H1 (cell line): ENCODE results near the gene GPT2. TPM values are rescaled to one million over a fixed set of nuclear protein-coding genes. Genes with fewer than 3 reads are reported as not detected.

Experiments
- CTCF ChIA-PET: fragments of 300-600 bp; sonication (Branson Sonifier 250); formaldehyde crosslinking; loops from one replicate; lab custom pipeline; 2021; ENCODE audit not compliant: partially characterized antibody; lab: Charles Lee
- POLR2A ChIA-PET: fragments of 300-600 bp; sonication (Branson Sonifier 250); formaldehyde crosslinking; loops from one replicate; lab custom pipeline; 2021; ENCODE audit warnings: inconsistent platforms; ENCODE audit not compliant: partially characterized antibody; lab: Charles Lee
- DNase-seq, 2 experiments: peaks; one replicate each; pipeline versions ENCODE4 v3.0.0 to v3.0.0-alpha.2; 2010 to 2022; ENCODE audit warnings: low spot score in 2 of 2, low read depth in 1 of 2, mixed read lengths in 1 of 2
- FAIRE-seq: peaks from 2 replicates; lab custom pipeline; 2011; peaks lifted over from hg19 to GRCh38; lab: Jason Lieb, UNC
- H2AFZ ChIP-seq: 2 replicates; pipeline ENCODE4 v1.8.1; 2012; ENCODE audit warnings: low read length, inconsistent platforms
- H2AK5ac ChIP-seq: 2 replicates; pipeline ENCODE4 v1.6.1; 2013; ENCODE audit warnings: low read depth, low read length
- H2BK120ac ChIP-seq: replicated peaks from 2 replicates; pipeline ENCODE3; 2013; ENCODE audit warnings: low read depth, low read length, inconsistent platforms
- H2BK12ac ChIP-seq: 2 replicates; pipeline ENCODE4 v1.6.1; 2013; ENCODE audit warnings: low read depth, low read length
- H2BK15ac ChIP-seq: 2 replicates; pipeline ENCODE4 v1.6.1; 2013; ENCODE audit warnings: low read length
- H2BK20ac ChIP-seq: 2 replicates; pipeline ENCODE4 v1.6.1; 2013; ENCODE audit warnings: low read length
- H2BK5ac ChIP-seq: 2 replicates; pipeline ENCODE4 v1.6.1; 2013; ENCODE audit warnings: low read depth, low read length
- H3K14ac ChIP-seq: 2 replicates; pipeline ENCODE4 v1.6.1; 2013; ENCODE audit warnings: inconsistent platforms; ENCODE audit not compliant: insufficient read length
- H3K18ac ChIP-seq: 2 replicates; pipeline ENCODE4 v1.6.1; 2013; ENCODE audit warnings: low read length; ENCODE audit errors: extremely low read depth
- H3K23ac ChIP-seq: 2 replicates; pipeline ENCODE4 v1.6.1; 2013; ENCODE audit warnings: inconsistent platforms; ENCODE audit not compliant: insufficient read length
- H3K23me2 ChIP-seq: 2 replicates; pipeline ENCODE4 v1.6.1; 2013; ENCODE audit warnings: low read depth, low read length
- H3K27ac ChIP-seq: 2 replicates; pipeline ENCODE4 v1.6.1; 2011; ENCODE audit warnings: low read depth, low read length, inconsistent platforms
- H3K27me3 ChIP-seq, 4 experiments: replicated peaks in 1 of 4; 1 replicate in 1 of 4; 2 replicates in 3 of 4; pipeline versions ENCODE4 v1.6.1 to v1.8.1; 2011 to 2013; ENCODE audit warnings: low read length in 3 of 4, mild to moderate bottlenecking in 3 of 4, inconsistent platforms in 2 of 4, mixed read lengths in 2 of 4, moderate library complexity in 1 of 4; ENCODE audit not compliant: control insufficient read depth in 3 of 4, insufficient read depth in 3 of 4; ENCODE audit errors: extremely low read depth in 1 of 4
- H3K36me3 ChIP-seq, 4 experiments: 2 replicates each; pipeline versions ENCODE4 v1.6.1 to v1.8.1; 2011 to 2013; ENCODE audit warnings: mild to moderate bottlenecking in 4 of 4, low read length in 3 of 4, moderate library complexity in 2 of 4, control low read depth in 1 of 4, inconsistent platforms in 1 of 4; ENCODE audit not compliant: insufficient read depth in 4 of 4, control insufficient read depth in 2 of 4
- H3K4ac ChIP-seq: replicated peaks from 2 replicates; pipeline ENCODE3; 2013; ENCODE audit warnings: low read length, low read depth, mixed read lengths, inconsistent platforms; ENCODE audit not compliant: insufficient read length
- H3K4me1 ChIP-seq, 4 experiments: replicated peaks in 1 of 4; 1 replicate in 1 of 4; 2 replicates in 3 of 4; pipeline versions ENCODE4 v1.6.1 to v1.8.1; 2011 to 2013; ENCODE audit warnings: low read length in 3 of 4, inconsistent platforms in 2 of 4, mixed read lengths in 1 of 4; ENCODE audit not compliant: insufficient read depth in 4 of 4, control insufficient read depth in 3 of 4
- H3K4me2 ChIP-seq, 2 experiments: 2 replicates each; pipeline versions ENCODE4 v1.6.1 to v1.8.1; 2011 to 2013; ENCODE audit warnings: low read depth in 2 of 2, low read length in 2 of 2, control low read depth in 1 of 2, inconsistent platforms in 1 of 2, mild to moderate bottlenecking in 1 of 2; ENCODE audit not compliant: insufficient read depth in 1 of 2
- H3K4me3 ChIP-seq, 4 experiments: fragments of 200-600, 300-600 bp in 1 of 4; sonication (generic), shearing (Covaris generic), sonication (Bioruptor Twin) in 1 of 4; 2 replicates each; pipeline versions ENCODE4 v1.5.1 to v1.8.1; 2011 to 2016; ENCODE audit warnings: low read length in 4 of 4, low read depth in 3 of 4, control low read depth in 2 of 4, inconsistent platforms in 2 of 4, mild to moderate bottlenecking in 2 of 4, mixed read lengths in 1 of 4, moderate library complexity in 1 of 4; ENCODE audit not compliant: insufficient read depth in 2 of 4; ENCODE audit errors: extremely low read depth in 1 of 4
- H3K56ac ChIP-seq: replicated peaks from 2 replicates; pipeline ENCODE3; 2013; ENCODE audit warnings: low read depth, mild to moderate bottlenecking, mixed read lengths, low read length, inconsistent platforms; ENCODE audit not compliant: insufficient read length
- H3K79me1 ChIP-seq: 2 replicates; pipeline ENCODE4 v1.6.1; 2013; ENCODE audit warnings: low read depth, low read length, control low read depth
- H3K79me2 ChIP-seq, 2 experiments: 2 replicates each; pipeline versions ENCODE4 v1.6.1 to v1.8.1; 2012 to 2013; ENCODE audit warnings: low read length in 2 of 2, mild to moderate bottlenecking in 2 of 2, inconsistent platforms in 1 of 2; ENCODE audit not compliant: insufficient read depth in 2 of 2, control insufficient read depth in 1 of 2
- H3K9ac ChIP-seq, 4 experiments: replicated peaks in 1 of 4; 1 replicate in 1 of 4; 2 replicates in 3 of 4; pipeline versions ENCODE4 v1.6.1 to v1.8.1; 2011 to 2013; ENCODE audit warnings: low read depth in 3 of 4, low read length in 3 of 4, control low read depth in 2 of 4, mild to moderate bottlenecking in 2 of 4, moderate library complexity in 2 of 4, inconsistent platforms in 1 of 4; ENCODE audit errors: extremely low read depth in 1 of 4
- H3K9me3 ChIP-seq, 2 experiments: 2 replicates each; pipeline versions ENCODE4 v1.6.1 to v1.8.1; 2012 to 2013; ENCODE audit warnings: mild to moderate bottlenecking in 2 of 2, moderate library complexity in 2 of 2, control low read depth in 1 of 2, inconsistent platforms in 1 of 2, low read depth in 1 of 2, low read length in 1 of 2, mixed read lengths in 1 of 2; ENCODE audit not compliant: insufficient read depth in 2 of 2
- H4K20me1 ChIP-seq, 2 experiments: replicated peaks in 1 of 2; 2 replicates each; pipeline versions ENCODE3 to v1.8.1; 2011 to 2013; ENCODE audit warnings: inconsistent platforms in 2 of 2, low read length in 2 of 2, mild to moderate bottlenecking in 1 of 2; ENCODE audit not compliant: insufficient read depth in 2 of 2, control insufficient read depth in 1 of 2
- H4K5ac ChIP-seq: 2 replicates; pipeline ENCODE4 v1.6.1; 2013; ENCODE audit warnings: low read length, low read depth, mixed read lengths, inconsistent platforms; ENCODE audit not compliant: insufficient read length
- H4K8ac ChIP-seq: 2 replicates; pipeline ENCODE4 v1.8.0; 2013; ENCODE audit warnings: mild to moderate bottlenecking, moderate library complexity, low read length, inconsistent platforms; ENCODE audit not compliant: insufficient read depth; ENCODE audit errors: extremely low read depth
- H4K91ac ChIP-seq: replicated peaks from 2 replicates; pipeline ENCODE3; 2013; ENCODE audit warnings: low read length, mixed read lengths, inconsistent platforms; ENCODE audit not compliant: insufficient read length
- BRCA1 ChIP-seq: IDR thresholded peaks from 2 replicates; pipeline ENCODE4 v1.6.1; 2012; ENCODE audit warnings: low read depth, low read length, improper control_type of control experiment
- JUND ChIP-seq: IDR thresholded peaks from 2 replicates; pipeline ENCODE4 v1.6.1; 2011; ENCODE audit warnings: mild to moderate bottlenecking, improper control_type of control experiment, low read length
- TBP ChIP-seq: IDR thresholded peaks from 2 replicates; pipeline ENCODE4 v1.6.1; 2011; ENCODE audit warnings: low read depth, low read length, improper control_type of control experiment
- WGBS, 2 experiments: shearing (Covaris generic) in 1 of 2; methylation state at CpG; one replicate each; pipeline versions ENCODE4 v1.1.6 to v1.1.7; 2013 to 2015; ENCODE audit warnings: low lambda C conversion rate in 2 of 2, mixed read lengths in 2 of 2, inconsistent platforms in 1 of 2, low coverage in 1 of 2, missing lambda C conversion rate in 1 of 2; ENCODE audit not compliant: insufficient replicate concordance in 2 of 2, insufficient coverage in 1 of 2, insufficient read length in 1 of 2; ENCODE audit errors: extremely low coverage in 1 of 2, missing lambda C conversion rate in 1 of 2; 5-methylcytosine and 5-hydroxymethylcytosine counted together
- polyA plus RNA-seq, 7 experiments: library from polyadenylated mRNA; depleted of rRNA in 3 of 7; stranded (reverse) in 5 of 7; unstranded in 2 of 7; fragments of >200 nt in 5 of 7; fragments of 200-250 nt in 2 of 7; gene quantifications; 1 replicate in 5 of 7; 2 replicates in 1 of 7; 4 replicates in 1 of 7; pipeline versions ENCODE4 v1.2.1 to v1.2.3, GENCODE V29; 2011 to 2013; ENCODE audit warnings: missing spikeins in 2 of 7, mixed read lengths in 2 of 7
- total RNA-seq: library from RNA; stranded (reverse); fragmentation: NEBNext Ultra II Directional; extraction: Animal tissue kit (Norgen Biotek cat#: 25700); gene quantifications from 2 replicates; pipeline ENCODE4 v1.2.1, GENCODE V29; 2021

Gene GPT2
- total and polyA plus RNA-seq, 2 of the 8 experiments (the other 6 are each of a cell fraction or from before 2014, with no cell fraction given) = 71.6 to 94.1 TPM

DNA sequence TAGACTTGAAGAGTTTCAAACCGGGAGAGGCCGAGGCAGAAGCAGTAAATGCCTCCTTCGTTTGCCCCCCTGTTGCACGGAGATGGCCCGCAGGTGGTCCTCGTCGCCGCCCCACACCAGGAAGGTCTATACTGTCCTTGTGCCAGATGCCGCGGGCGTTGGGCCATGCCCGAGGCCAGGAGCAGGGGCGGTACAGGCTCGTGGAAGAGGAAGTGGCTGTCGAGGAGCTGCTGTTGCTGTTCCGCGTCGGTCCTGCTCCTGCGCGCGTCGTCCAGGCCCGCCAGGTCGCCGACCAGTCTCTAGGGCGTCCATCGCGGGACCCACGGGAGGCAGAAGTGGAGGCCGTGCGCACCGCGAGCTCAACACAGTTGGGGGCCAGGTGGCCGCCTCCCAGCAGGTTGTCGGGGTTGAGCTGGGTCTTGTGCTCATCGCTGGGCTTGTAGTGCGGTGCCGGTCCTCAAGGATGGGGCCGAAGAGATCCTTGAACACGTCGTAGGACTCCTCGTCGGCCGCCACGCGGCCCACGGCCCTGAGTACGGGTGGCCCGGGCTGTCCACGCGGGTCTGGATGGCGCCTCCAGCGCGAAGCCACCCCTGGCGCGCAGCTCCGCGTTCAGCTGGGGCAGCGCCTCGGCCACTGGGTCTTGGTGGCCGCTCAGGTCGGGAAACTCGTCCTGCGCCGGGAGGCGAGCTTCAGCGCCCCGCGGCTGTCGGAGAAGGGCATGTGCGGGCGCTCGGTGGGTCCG lies 40.1 kb upstream of the GPT2 start:
- Histone ChIP-seq H3K27ac (no peak overlapping the region), H3K4ac (no peak overlapping the region), H3K79me2 (no peaks in the 10 kb centered on the region), H3K18ac (no peak overlapping the region), H3K14ac (no peak overlapping the region), H2BK15ac (no peak overlapping the region), H3K56ac (no peak overlapping the region), H3K27me3 (no peaks in the 10 kb centered on the region), H4K20me1 (no peaks in the 10 kb centered on the region), H2BK20ac (no peak overlapping the region), H2AFZ (no peak overlapping the region; the same call in 1 of the 2 replicates), H3K4me3 (no peak overlapping the region), H3K79me1 (no peaks in the 10 kb centered on the region), H4K8ac (no peak overlapping the region), H4K91ac (no peak overlapping the region), H3K36me3 (no peaks in the 10 kb centered on the region), H3K9ac (no peak overlapping the region), H4K5ac (no peak overlapping the region), H3K4me1 (no peaks in the 10 kb centered on the region), H3K9me3 (peaks cover 3 to 4% of the 10 kb centered on the region in 2 experiments; a peak in 1 of 4 replicates), H2BK120ac (no peak overlapping the region), H3K4me2 (no peak overlapping the region), H3K23ac (no peak overlapping the region), H3K23me2 (no peaks in the 10 kb centered on the region), H2BK5ac (no peak overlapping the region), H2AK5ac (no peak overlapping the region), H2BK12ac (no peak overlapping the region)
- POLR2A ChIA-PET = interaction anchor here (0.7 to 1.2 kb wide), 4 partner anchors 8 to 89 kb away, joined by 3 read pairs; no protein-coding TSS in a partner anchor
- DNase-seq (peak in 1 of 2 experiments; percentile 45), FAIRE-seq (no peak)
- 92% methylated on average over 53 of the region's 74 CpGs; no CpG with 5 or more reads in 1 of the 2 experiments for WGBS, 2 experiments
- CTCF ChIA-PET = interaction anchor here (0.8 to 2.4 kb wide), 6 partner anchors 10 to 170 kb away, joined by 3 to 9 read pairs (median 4); no protein-coding TSS in a partner anchor
- no peak for TF ChIP-seq TBP
- TF ChIP-seq JUND = no peak
- no peak for TF ChIP-seq BRCA1
